ENCODE data around the gene HNMT. TPM values are rescaled to one million over a fixed set of nuclear protein-coding genes. Genes with fewer than 3 reads are reported as not detected.
A peak's percentile ranks its signal among the peaks of the same experiment; 100 is the strongest.

The HNMT gene
- total and polyA plus RNA-seq, 2 of the 13 experiments (the other 11 are each of a cell fraction or from before 2014, with no cell fraction given), result 279 to 309 TPM

DNA sequence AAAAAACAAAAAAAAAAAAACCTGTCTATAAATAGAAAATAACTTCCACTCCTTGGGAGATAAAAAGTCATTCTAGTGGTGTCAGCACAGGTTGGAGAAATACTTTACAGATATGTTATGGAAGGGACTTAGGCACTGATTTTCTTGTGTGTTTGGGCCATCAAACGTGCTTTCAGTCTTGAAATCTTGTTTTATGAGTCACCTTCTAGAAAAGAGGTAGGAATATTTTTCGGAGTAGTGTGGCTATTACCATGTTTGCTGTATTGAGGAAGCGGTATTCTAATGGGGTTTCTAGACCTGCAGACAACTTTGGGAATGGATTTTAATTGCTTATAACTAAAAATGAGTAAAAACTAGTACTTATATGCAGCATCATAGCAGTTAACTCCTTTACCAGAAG lies 12.0 kb downstream of the HNMT start:
- Histone ChIP-seq H3K4me3 (replicated peaks in 1 of 3; ENCODE audit: insufficient read depth in 1 of 3, low read depth in 2 of 3, low read length in 3 of 3) (no peak overlapping the region), H3K9ac (ENCODE audit: insufficient read depth, low read depth, low read length) (no peak overlapping the region), H3K9me3 (ENCODE audit: low read length) (no peaks in the 10 kb centered on the region), H3K27me3 (ENCODE audit: control insufficient read depth in 1 of 2, insufficient read depth in 2 of 2, low read length in 2 of 2) (no peaks in the 10 kb centered on the region), H4K20me1 (ENCODE audit: insufficient read depth, low read length) (peaks cover 35% of the 10 kb centered on the region; the same call in 1 of the 2 replicates), H3K4me2 (ENCODE audit: low read depth, low read length) (peak overlapping the region; percentile 21; the same call in 1 of the 2 replicates), H3K36me3 (replicated peaks in 1 of 2; ENCODE audit: control insufficient read depth in 1 of 2, insufficient read depth in 2 of 2, low read length in 2 of 2) (peaks cover 10 to 61% of the 10 kb centered on the region in 2 experiments), H2AFZ (ENCODE audit: low read length) (no peak overlapping the region), H3K4me1 (ENCODE audit: insufficient read depth, low read length) (peaks cover 74% of the 10 kb centered on the region), H3K79me2 (ENCODE audit: insufficient read depth, low read length) (peaks cover 84% of the 10 kb centered on the region), H3K27ac (ENCODE audit: extremely low read length, insufficient read depth, low read length) (peak overlapping the region; percentile 71)
- in situ Hi-C loops (cut with HindIII; ENCODE audit: extremely low pct_ligation_motif_present, low pct_unique_long_range_greater_than_20kb) (no loop called here), intact Hi-C loops (cut with micrococcal nuclease; ENCODE audit: unreplicated experiment) (no loop called here)
- 89% methylated on average over 3 of the region's 3 CpGs for WGBS (ENCODE audit: low lambda C conversion rate)
- DNase-seq (ENCODE audit: low spot score) (no peak), ATAC-seq (no peak), FAIRE-seq (no peak)
- ChIA-PET POLR2A (interaction anchor here (0.7 to 6.2 kb wide), 5 partner anchors 12 to 114 kb away, joined by 3 to 145 read pairs (median 5); partner anchors contain the start of gene HNMT), CTCF (ENCODE audit: low intra/inter-chr PET ratio, low total read pairs) (no interaction called here)
- no TSS peak for BruUV-seq (replicated peaks)
- TF ChIP-seq KLF13 (CRISPR knock-in tag; IDR thresholded peaks at IDR 0.05) (no peak), PITX1 (CRISPR knock-in tag; IDR thresholded peaks at IDR 0.05) (no peak), CAMTA2 (CRISPR knock-in tag; IDR thresholded peaks at IDR 0.05; ENCODE audit: borderline replicate concordance) (no peak), SP4 (CRISPR knock-in tag; IDR thresholded peaks at IDR 0.05) (no peak), POLR2AphosphoS5 (IDR thresholded peaks at IDR 0.05; ENCODE audit: low read depth, low read length) (0 out of 2 replicates have a peak, but pooled peaks have one; percentile 13), AGO2 (optimal IDR thresholded peaks at IDR 0.05; ENCODE audit: low read depth, low read length) (peak; percentile 12), ZNF160 (CRISPR knock-in tag; IDR thresholded peaks at IDR 0.05) (no peak), CCAR2 (optimal IDR thresholded peaks at IDR 0.05; ENCODE audit: low read depth, low read length) (no peak), CREB1 (IDR thresholded peaks at IDR 0.05) (no peak), CREB1 (CRISPR knock-in tag; IDR thresholded peaks at IDR 0.05) (0 out of 2 replicates have a peak, but pooled peaks have one; percentile 10), RBFOX2 (IDR thresholded peaks at IDR 0.05; ENCODE audit: low read depth, low read length) (peak; percentile 14; the same call in 1 of the 2 replicates), FOXK1 (CRISPR knock-in tag; IDR thresholded peaks at IDR 0.05; ENCODE audit: borderline replicate concordance, low read depth) (no peak), HES4 (CRISPR knock-in tag; IDR thresholded peaks at IDR 0.05; ENCODE audit: borderline replicate concordance) (no peak)
- TF ChIP-seq, protein P1, sequence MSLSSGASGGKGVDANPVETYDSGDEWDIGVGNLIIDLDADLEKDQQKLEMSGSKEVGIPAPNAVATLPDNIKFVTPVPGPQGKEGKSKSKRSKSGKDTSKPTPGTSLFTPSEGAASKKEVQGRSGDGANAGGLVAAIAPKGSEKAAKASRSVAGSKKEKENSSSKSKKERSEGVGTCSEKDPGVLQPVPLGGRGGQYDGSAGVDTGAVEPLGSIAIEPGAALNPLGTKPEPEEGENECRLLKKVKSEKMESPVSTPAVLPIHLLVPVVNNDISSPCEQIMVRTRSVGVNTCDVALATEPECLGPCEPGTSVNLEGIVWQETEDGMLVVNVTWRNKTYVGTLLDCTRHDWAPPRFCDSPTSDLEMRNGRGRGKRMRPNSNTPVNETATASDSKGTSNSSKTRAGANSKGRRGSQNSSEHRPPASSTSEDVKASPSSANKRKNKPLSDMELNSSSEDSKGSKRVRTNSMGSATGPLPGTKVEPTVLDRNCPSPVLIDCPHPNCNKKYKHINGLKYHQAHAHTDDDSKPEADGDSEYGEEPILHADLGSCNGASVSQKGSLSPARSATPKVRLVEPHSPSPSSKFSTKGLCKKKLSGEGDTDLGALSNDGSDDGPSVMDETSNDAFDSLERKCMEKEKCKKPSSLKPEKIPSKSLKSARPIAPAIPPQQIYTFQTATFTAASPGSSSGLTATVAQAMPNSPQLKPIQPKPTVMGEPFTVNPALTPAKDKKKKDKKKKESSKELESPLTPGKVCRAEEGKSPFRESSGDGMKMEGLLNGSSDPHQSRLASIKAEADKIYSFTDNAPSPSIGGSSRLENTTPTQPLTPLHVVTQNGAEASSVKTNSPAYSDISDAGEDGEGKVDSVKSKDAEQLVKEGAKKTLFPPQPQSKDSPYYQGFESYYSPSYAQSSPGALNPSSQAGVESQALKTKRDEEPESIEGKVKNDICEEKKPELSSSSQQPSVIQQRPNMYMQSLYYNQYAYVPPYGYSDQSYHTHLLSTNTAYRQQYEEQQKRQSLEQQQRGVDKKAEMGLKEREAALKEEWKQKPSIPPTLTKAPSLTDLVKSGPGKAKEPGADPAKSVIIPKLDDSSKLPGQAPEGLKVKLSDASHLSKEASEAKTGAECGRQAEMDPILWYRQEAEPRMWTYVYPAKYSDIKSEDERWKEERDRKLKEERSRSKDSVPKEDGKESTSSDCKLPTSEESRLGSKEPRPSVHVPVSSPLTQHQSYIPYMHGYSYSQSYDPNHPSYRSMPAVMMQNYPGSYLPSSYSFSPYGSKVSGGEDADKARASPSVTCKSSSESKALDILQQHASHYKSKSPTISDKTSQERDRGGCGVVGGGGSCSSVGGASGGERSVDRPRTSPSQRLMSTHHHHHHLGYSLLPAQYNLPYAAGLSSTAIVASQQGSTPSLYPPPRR (CRISPR knock-in tag; IDR thresholded peaks at IDR 0.05; ENCODE audit: borderline replicate concordance), result no peak
- TF ChIP-seq, protein P2, sequence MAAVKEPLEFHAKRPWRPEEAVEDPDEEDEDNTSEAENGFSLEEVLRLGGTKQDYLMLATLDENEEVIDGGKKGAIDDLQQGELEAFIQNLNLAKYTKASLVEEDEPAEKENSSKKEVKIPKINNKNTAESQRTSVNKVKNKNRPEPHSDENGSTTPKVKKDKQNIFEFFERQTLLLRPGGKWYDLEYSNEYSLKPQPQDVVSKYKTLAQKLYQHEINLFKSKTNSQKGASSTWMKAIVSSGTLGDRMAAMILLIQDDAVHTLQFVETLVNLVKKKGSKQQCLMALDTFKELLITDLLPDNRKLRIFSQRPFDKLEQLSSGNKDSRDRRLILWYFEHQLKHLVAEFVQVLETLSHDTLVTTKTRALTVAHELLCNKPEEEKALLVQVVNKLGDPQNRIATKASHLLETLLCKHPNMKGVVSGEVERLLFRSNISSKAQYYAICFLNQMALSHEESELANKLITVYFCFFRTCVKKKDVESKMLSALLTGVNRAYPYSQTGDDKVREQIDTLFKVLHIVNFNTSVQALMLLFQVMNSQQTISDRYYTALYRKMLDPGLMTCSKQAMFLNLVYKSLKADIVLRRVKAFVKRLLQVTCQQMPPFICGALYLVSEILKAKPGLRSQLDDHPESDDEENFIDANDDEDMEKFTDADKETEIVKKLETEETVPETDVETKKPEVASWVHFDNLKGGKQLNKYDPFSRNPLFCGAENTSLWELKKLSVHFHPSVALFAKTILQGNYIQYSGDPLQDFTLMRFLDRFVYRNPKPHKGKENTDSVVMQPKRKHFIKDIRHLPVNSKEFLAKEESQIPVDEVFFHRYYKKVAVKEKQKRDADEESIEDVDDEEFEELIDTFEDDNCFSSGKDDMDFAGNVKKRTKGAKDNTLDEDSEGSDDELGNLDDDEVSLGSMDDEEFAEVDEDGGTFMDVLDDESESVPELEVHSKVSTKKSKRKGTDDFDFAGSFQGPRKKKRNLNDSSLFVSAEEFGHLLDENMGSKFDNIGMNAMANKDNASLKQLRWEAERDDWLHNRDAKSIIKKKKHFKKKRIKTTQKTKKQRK (IDR thresholded peaks at IDR 0.05; ENCODE audit: low read length), result no peak
- TF ChIP-seq, protein P3, sequence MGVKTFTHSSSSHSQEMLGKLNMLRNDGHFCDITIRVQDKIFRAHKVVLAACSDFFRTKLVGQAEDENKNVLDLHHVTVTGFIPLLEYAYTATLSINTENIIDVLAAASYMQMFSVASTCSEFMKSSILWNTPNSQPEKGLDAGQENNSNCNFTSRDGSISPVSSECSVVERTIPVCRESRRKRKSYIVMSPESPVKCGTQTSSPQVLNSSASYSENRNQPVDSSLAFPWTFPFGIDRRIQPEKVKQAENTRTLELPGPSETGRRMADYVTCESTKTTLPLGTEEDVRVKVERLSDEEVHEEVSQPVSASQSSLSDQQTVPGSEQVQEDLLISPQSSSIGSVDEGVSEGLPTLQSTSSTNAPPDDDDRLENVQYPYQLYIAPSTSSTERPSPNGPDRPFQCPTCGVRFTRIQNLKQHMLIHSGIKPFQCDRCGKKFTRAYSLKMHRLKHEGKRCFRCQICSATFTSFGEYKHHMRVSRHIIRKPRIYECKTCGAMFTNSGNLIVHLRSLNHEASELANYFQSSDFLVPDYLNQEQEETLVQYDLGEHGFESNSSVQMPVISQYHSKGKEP (CRISPR knock-in tag; IDR thresholded peaks at IDR 0.05), result no peak

Data from HepG2 (cell line).